Measurements from ENCODE around the gene NOP14. TPM values are rescaled to one million over a fixed set of nuclear protein-coding genes. Genes with fewer than 3 reads are reported as not detected.
A peak's percentile ranks its signal among the peaks of the same experiment; 100 is the strongest.

NOP14 gene
- total RNA-seq, 1 donor from 2014 or later: 142 TPM

GRCh38 chr4:2930758-2931511 is 32.3 kb downstream of the NOP14 start:
- Mint-ChIP-seq H3K36me3 (ENCODE audit: low read depth) (peaks cover 24% of the 10 kb centered on the region), H3K4me3 (peak overlapping the region; percentile 97), H3K27ac (no peak overlapping the region), H3K9me3 (no peaks in the 10 kb centered on the region), H3K4me1 (ENCODE audit: low read depth) (peaks cover 24% of the 10 kb centered on the region), H3K27me3 (ENCODE audit: insufficient read depth) (no peaks in the 10 kb centered on the region)
- intact Hi-C loops (cut with micrococcal nuclease): loop anchor here (1.0 to 10.0 kb wide), 3 partner anchors 175 to 666 kb away; partner anchors contain the start of genes CFAP99, MXD4, TNIP2 and ZFYVE28
- no peak for DNase-seq (ENCODE audit: low spot score)

- no peak for DNase-seq (ENCODE audit: low spot score)
- peak overlapping the region; percentile 19 for H3K4me3 Mint-ChIP-seq
- H3K27ac Mint-ChIP-seq: peak overlapping the region; percentile 40
- H3K36me3 Mint-ChIP-seq (ENCODE audit: low read depth): peaks cover 24% of the 10 kb centered on the region
- intact Hi-C loops (cut with micrococcal nuclease): loop anchor here (10.0 kb wide), 2 partner anchors 515 to 665 kb away; partner anchors contain the start of genes CFAP99, MXD4 and ZFYVE28
- H3K4me1 Mint-ChIP-seq (ENCODE audit: low read depth): peaks cover 18% of the 10 kb centered on the region
- no peaks in the 10 kb centered on the region for H3K9me3 Mint-ChIP-seq
- no peaks in the 10 kb centered on the region for H3K27me3 Mint-ChIP-seq (ENCODE audit: insufficient read depth)
Measured at GRCh38 chr4:2930135-2930757, 33.0 kb downstream of the NOP14 start.

GRCh38 chr4:2929469-2929868 is 33.7 kb downstream of the NOP14 start:
- no peak for DNase-seq (ENCODE audit: low spot score)
- Mint-ChIP-seq H3K27me3 (ENCODE audit: insufficient read depth) (no peaks in the 10 kb centered on the region), H3K4me3 (no peak overlapping the region), H3K27ac (no peak overlapping the region), H3K36me3 (ENCODE audit: low read depth) (peaks cover 30% of the 10 kb centered on the region), H3K9me3 (no peaks in the 10 kb centered on the region), H3K4me1 (ENCODE audit: low read depth) (peaks cover 18% of the 10 kb centered on the region)
- intact Hi-C loops (cut with micrococcal nuclease): no loop called here

GRCh38 chr4:2928242-2929176 is 34.7 kb downstream of the NOP14 start:
- Mint-ChIP-seq H3K36me3 (ENCODE audit: low read depth) (peaks cover 31% of the 10 kb centered on the region), H3K27ac (peak overlapping the region; percentile 71), H3K27me3 (ENCODE audit: insufficient read depth) (no peaks in the 10 kb centered on the region), H3K4me1 (ENCODE audit: low read depth) (peaks cover 21% of the 10 kb centered on the region), H3K9me3 (no peaks in the 10 kb centered on the region), H3K4me3 (no peak overlapping the region)
- intact Hi-C loops (cut with micrococcal nuclease): no loop called here
- DNase-seq (ENCODE audit: low spot score): no peak

GRCh38 chr4:2927696-2928075 is 35.5 kb downstream of the NOP14 start:
- DNase-seq (ENCODE audit: low spot score): no peak
- H3K27me3 Mint-ChIP-seq (ENCODE audit: insufficient read depth): no peaks in the 10 kb centered on the region
- H3K36me3 Mint-ChIP-seq (ENCODE audit: low read depth): peaks cover 29% of the 10 kb centered on the region
- no peaks in the 10 kb centered on the region for H3K9me3 Mint-ChIP-seq
- H3K4me3 Mint-ChIP-seq: no peak overlapping the region
- intact Hi-C loops (cut with micrococcal nuclease): no loop called here
- peak overlapping the region; percentile 2 for H3K27ac Mint-ChIP-seq
- peaks cover 21% of the 10 kb centered on the region for H3K4me1 Mint-ChIP-seq (ENCODE audit: low read depth)

GRCh38 chr4:2927016-2927695 is 36.0 kb downstream of the NOP14 start:
- no peak for DNase-seq (ENCODE audit: low spot score)
- intact Hi-C loops (cut with micrococcal nuclease): no loop called here

GRCh38 chr4:2925931-2926860 is 37.0 kb downstream of the NOP14 start:
- H3K9me3 Mint-ChIP-seq: no peaks in the 10 kb centered on the region
- H3K27me3 Mint-ChIP-seq (ENCODE audit: insufficient read depth): no peaks in the 10 kb centered on the region
- H3K4me3 Mint-ChIP-seq: no peak overlapping the region
- no peak for DNase-seq (ENCODE audit: low spot score)
- intact Hi-C loops (cut with micrococcal nuclease): no loop called here
- H3K27ac Mint-ChIP-seq: no peak overlapping the region
- H3K36me3 Mint-ChIP-seq (ENCODE audit: low read depth): peaks cover 32% of the 10 kb centered on the region
- H3K4me1 Mint-ChIP-seq (ENCODE audit: low read depth): peaks cover 24% of the 10 kb centered on the region

More at GRCh38 chr4:2927016-2927695, 36.0 kb downstream of the NOP14 start:
- Mint-ChIP-seq H3K27ac (no peak overlapping the region), H3K9me3 (no peaks in the 10 kb centered on the region), H3K4me1 (ENCODE audit: low read depth) (peaks cover 23% of the 10 kb centered on the region), H3K36me3 (ENCODE audit: low read depth) (peaks cover 31% of the 10 kb centered on the region), H3K27me3 (ENCODE audit: insufficient read depth) (no peaks in the 10 kb centered on the region), H3K4me3 (no peak overlapping the region)

- Mint-ChIP-seq H3K4me1 (ENCODE audit: low read depth) (peaks cover 29% of the 10 kb centered on the region), H3K27me3 (ENCODE audit: insufficient read depth) (no peaks in the 10 kb centered on the region), H3K27ac (no peak overlapping the region), H3K36me3 (ENCODE audit: low read depth) (peaks cover 36% of the 10 kb centered on the region), H3K9me3 (no peaks in the 10 kb centered on the region), H3K4me3 (no peak overlapping the region)
- intact Hi-C loops (cut with micrococcal nuclease): no loop called here
- no peak for DNase-seq (ENCODE audit: low spot score)
Measured at GRCh38 chr4:2925496-2925895, 37.7 kb downstream of the NOP14 start.

GRCh38 chr4:2924765-2925301 is 38.4 kb downstream of the NOP14 start:
- Mint-ChIP-seq H3K36me3 (ENCODE audit: low read depth) (peaks cover 43% of the 10 kb centered on the region), H3K4me1 (ENCODE audit: low read depth) (peaks cover 36% of the 10 kb centered on the region), H3K4me3 (no peak overlapping the region), H3K27ac (peak overlapping the region; percentile 34), H3K9me3 (peaks cover 2% of the 10 kb centered on the region), H3K27me3 (ENCODE audit: insufficient read depth) (no peaks in the 10 kb centered on the region)
- intact Hi-C loops (cut with micrococcal nuclease): no loop called here
- no peak for DNase-seq (ENCODE audit: low spot score)

- peaks cover 36% of the 10 kb centered on the region for H3K4me1 Mint-ChIP-seq (ENCODE audit: low read depth)
- H3K27ac Mint-ChIP-seq: no peak overlapping the region
- intact Hi-C loops (cut with micrococcal nuclease): no loop called here
- H3K36me3 Mint-ChIP-seq (ENCODE audit: low read depth): peaks cover 48% of the 10 kb centered on the region
- DNase-seq (ENCODE audit: low spot score): no peak
- peaks cover 6% of the 10 kb centered on the region for H3K9me3 Mint-ChIP-seq
- H3K4me3 Mint-ChIP-seq: no peak overlapping the region
- no peaks in the 10 kb centered on the region for H3K27me3 Mint-ChIP-seq (ENCODE audit: insufficient read depth)
Measured at GRCh38 chr4:2924286-2924685, 38.9 kb downstream of the NOP14 start.

- Mint-ChIP-seq H3K36me3 (ENCODE audit: low read depth) (peaks cover 47% of the 10 kb centered on the region), H3K27me3 (ENCODE audit: insufficient read depth) (no peaks in the 10 kb centered on the region), H3K27ac (peak overlapping the region; percentile 83), H3K9me3 (peaks cover 6% of the 10 kb centered on the region), H3K4me1 (ENCODE audit: low read depth) (peaks cover 36% of the 10 kb centered on the region), H3K4me3 (peak overlapping the region; percentile 5)
- DNase-seq (ENCODE audit: low spot score): no peak
- intact Hi-C loops (cut with micrococcal nuclease): no loop called here
Measured at GRCh38 chr4:2923668-2924173, 39.5 kb downstream of the NOP14 start.

All from activated T-helper 1 cell treated with anti-CD3 and anti-CD28 coated beads, Interleukin-12 subunit alpha, Interleukin-12 subunit beta, Interleukin-2, Interleukin-4 antibody, amounts not matched to agents 30 ng/mL and 10 ng/mL and 1 ng/mL, durations not matched to agents 14 hours and 24 hours and 36 hours (primary cell).